ENCODE data around the gene THBD.
"Not testable (repeated sequence)": the region's sequence is repeated elsewhere in the genome, so short reads cannot be mapped to it uniquely, and the experiment has no call there.

Gene THBD

DNA sequence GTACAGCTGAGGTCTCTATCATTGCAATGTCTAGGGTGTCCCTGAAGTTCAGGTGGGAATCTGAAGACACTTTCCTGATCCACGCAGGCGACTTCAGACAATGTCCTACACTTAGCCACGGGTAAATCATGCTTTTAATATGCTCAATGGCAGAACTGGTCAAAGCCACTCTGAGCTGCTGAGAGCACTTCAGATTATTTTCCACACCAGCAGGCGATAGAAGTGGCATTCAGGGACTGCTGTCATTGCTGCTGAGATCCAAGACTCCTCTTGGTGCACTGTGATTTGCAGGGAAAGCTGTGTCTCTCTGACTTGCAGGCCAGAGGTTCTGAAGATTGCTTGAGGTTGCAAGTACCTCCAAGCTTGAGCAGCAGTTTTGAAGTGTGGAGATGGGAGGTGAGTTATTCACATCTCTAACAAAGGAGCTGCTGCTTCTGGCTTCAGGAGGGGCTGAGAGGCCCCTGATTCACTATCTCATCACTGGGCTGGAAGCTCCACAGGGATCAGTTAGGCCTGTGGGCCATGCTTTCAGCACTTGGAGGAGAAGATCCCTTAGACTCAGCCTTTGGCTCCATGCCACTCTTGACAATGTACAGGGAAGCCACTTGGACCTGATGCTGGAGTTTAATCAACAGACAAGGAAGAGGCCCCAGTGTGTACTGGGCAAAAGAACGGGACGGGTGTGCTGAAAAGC, 17.3 kb downstream of the THBD start:
- DNase-seq = no peak

DNA sequence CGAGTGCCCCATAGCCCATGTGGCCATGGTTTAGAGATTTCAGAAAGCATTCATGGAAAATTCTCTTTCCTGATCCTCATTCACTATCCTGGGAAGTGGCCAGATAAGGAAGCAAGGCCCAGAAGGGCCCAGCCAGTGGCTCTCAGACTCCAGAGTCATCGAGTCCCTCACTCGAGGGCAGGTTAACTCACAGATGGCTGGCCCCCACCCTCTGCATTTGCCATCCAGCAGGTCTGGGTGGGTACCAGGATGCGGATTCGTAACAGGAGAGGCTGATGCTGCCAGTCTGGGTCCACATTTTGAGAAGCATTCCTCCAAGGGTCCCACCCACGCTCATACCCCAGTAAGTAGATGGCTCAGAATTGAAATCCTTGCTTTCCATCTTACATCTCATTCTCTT, 18.1 kb downstream of the THBD start:
- no peak for DNase-seq

DNA sequence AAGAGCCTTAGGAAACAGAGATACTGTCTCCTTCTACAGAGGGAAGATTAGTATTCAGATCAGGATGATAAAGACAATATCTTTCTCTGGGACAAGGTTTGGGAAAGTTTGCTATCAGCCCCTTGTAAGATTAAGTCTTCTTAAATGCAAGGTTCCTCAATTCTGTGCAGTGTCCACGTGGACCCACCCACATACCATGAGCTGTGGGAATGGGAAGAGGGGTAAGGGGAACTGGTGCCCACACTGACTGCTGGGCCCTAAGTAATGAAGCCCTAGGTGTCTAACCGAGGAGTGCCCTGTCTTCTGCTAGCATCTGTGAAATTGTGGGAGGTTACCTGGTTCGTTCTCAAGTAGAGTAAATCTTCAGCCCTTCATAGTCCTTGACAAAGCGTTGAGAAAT, 20.1 kb downstream of the THBD start:
- no peak for DNase-seq

DNA sequence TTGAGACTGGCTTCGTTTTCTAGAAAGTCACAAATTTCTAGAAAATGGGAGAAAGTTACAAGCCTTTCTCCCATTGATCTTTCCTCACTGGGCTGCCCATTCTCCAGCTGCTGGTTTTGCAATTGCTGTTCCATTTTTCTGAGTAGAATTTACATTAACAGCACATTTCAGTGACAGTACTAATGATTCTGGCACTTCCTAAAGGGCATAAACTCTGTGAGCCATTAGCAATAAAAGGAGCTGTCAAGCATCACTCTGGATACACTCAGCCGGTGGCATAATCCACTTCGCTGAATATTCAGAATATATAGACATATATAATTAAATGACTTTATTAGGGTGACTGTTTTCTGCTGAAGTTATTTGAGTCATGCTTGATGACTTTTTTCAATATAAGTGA, 21.1 kb downstream of the THBD start:
- no peak for DNase-seq

DNA sequence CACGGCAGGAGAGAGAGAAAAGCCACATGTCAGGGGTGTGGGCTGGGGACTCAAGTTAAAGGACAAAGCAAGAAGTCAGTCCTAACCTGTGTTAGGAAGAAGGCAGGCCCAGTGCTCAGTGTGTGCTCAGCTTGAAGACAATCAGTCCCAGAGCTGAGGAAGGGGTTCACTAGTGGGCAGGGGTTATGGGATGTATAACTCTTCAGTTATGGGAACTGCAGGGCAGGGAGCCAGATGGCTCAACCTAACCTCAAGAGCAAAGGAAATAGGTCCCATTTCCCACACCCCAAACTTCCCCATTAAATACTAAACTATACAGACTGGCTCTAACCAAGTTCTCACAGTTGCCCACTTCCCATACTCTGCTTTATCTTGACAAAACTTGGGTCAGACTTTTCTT, 21.8 kb downstream of the THBD start:
- DNase-seq = no peak

DNA sequence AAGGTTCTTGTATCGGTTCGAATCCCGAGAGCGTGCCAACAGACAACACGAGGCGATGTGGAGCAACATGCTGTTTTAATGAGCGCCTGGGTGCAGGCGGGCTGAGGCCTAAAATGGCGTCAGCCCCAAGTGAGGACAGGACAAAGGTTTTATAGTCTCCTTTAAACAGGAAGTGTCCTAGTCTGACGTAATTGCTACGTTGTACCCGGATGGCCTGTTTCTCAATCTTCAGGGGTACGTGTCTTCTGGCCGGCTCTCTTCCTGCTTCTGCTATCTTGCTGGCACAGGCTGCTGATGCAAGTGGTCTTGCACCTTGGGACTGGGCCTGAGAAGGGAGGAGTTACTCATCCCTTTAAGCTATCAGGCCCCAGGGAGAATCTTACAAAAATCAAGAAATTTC, 24.0 kb downstream of the THBD start:
- not testable (repeated sequence) for DNase-seq

DNA sequence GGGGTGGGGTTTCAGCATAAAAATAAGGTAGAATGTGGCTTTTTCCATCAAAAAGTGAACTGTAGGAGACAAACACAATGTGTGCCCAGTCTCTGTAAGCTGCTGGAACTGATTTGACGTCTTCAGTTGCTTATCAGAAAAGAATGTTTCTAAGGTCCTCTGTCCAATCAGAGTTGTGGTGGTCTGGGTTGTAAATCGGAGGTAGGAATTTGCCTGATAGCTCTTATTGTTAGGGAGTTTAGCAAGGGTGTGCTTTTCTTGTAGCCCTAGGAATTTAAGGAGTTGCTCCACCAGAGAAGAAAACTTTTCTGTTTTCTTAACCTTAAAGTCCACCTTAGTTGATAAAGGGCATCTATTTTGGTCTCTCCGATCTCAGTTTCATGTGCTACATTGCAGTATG, 24.8 kb downstream of the THBD start:
- no peak for DNase-seq

DNA sequence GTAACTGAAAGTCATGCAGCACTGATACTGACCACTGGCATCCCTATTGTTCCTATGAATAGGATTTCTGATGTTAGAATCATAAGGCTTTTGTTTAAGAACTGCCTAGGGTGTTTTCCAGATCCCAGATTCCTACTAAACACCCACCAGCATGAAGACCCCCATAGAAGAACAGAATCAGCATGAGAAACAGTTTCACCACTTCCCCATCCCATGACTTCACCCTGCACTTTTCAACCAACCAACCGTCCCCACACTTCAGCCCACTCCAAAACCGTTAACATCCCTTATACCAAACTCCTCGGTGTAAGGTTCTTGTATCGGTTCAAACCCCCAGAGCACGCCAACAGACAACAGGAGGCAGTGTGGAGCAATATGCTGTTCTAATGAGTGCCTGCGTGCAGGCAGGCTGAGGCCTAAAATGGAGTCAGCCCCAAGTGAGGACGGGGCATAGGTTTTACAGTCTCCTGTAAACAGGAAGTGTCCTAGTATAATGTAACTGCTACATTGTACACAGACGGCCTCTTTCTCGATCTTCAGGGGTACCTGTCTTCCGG, 25.8 kb downstream of the THBD start:
- no peak for DNase-seq

DNA sequence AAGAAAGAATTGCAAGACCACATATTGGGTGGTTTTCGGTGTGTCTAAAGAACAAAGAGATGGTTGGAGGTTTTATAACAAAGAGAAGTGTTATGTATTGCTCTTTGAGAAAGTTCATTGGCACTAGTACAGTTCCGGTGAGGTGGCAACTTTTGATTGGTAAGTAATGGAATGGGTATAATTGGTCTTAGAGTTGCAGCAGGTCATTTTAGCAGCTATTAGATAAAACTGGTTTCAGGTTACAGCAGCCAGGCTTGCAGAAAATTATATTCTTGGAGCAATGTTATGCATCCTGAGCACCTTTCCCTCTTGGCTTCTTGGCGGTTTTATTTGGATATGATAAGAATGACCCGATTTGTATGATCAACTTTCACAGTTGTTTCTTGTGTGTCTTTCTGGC, 26.6 kb downstream of the THBD start:
- no peak for DNase-seq

DNA sequence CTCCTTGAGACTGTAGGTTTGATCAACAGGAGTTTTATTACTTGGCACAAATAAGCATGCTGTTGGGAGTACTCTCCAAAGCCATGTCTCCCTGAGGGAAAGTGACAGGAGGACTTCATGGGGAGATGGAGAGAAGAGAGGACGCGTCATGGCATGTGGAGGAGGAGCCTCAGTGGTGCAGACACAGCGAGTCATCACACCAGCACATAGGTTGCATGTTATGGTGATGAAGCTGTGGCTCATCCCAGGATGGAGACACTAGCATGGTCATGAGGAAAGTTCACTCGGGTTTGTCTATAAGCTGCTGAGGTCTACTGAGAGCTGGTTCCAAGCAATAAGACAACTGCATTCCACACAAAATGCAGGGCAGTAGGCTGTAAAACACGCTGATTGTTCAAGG, 27.5 kb downstream of the THBD start:
- no peak for DNase-seq

DNA sequence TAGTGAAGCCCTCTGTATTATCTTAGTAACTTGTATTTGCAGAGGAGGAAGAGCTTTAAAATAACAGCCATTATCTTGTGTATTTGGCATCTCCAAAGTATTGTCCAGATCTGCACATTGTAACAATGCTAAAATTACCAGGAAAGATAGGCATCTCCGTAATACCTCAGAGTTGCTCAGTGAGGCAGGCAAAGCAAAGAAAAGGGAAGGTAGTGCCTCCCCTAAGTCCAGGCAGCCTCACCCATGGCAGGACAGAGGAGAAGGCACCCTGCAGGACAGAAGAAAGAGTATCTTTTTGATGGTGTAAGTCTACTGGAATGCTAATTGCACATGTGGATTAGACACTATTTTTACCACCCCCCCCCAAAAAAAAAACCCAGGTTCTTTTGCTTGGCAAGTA, 27.9 kb downstream of the THBD start:
- no peak for DNase-seq

DNA sequence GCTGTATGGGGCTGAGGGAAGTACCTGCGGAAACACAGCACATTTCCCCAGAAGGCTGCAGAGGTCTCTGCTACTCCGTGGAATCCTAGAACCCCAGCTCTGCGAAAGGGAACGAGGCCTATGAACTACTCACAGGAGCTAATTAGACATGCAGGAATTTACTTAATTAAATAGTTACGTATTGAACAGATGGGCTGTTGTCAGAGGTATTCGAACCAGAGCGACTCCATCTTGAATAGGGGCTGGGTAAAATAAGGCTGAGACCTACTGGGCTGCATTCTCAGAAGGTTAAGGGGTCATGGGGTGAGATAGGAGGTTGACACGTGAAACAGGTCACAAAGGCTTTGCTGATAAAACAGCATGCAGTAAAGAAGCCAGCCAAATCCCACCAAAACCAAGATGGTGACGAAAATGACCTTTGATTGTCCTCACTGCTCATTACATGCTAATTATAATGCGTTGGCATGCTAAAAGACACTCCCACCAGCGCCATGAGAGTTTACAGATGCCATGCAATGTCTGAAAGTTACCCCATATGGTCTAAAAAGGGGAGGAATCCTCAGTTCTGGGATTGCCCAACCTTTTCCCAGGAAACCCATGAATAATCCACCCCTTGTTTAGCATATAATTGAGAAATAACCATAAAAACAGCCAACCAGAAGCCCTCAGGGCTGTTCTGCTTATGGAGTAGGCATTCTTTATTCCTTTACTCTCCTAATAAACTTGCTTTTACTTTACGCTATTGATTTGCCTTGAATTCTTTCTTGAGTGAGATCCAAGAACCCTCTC, 29.0 kb downstream of the THBD start:
- no peak for DNase-seq

DNA sequence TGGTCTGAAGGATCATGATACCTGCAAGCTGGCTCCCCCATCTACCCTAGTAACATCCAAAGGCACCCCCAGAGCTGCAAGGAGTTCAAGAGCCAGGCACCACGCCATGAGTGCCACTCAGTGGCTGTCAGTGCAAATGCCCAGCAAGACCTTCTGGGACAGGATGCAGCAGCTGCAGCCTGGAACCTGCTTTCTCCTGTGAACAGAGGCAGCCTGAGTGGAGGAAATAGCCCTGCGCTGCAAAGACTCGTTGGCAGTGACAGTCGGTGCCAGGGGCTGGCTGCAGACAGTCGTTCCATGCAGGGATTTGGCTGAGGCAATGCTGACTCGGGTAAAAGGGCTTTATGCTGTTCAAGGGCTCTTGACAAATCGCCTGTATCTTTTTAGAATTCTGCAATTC, 30.1 kb downstream of the THBD start:
- DNase-seq = no peak

DNA sequence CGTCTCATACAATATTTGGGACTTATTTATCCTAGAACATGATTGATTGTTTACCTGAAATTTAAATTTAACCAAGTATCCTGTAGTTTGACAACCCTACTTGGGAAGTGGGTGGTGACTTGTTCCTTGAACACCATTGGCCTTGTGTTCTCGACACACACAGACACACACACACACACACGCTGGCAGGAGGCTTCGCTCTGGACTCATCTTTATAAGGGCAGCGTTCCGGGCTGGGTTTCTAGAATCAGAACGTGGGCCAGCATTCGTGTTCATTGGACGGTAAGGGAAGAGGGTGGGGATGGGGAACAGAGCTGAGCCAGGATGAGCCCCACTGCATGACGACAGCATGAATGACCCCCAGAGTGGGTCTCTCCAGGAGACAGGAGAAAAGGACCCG, 30.5 kb downstream of the THBD start:
- DNase-seq = no peak

DNA sequence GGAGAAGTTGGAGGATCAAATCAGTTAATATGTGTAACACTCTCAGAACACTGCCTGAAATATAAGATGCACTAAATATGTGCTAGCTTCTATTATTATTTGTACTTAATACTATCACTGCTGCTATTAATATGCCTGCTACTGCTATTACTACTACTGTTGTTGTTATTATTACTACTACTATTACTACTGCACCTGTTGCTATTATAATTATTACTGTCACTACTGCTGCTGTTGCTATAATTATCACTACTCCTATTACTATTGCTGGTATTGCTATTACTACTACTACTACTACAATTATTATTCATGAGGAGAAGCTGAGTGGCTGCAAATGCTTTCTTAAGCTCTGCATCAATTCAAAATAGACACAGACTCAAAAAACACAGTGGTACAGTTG, 31.0 kb downstream of the THBD start:
- DNase-seq = no peak

DNA sequence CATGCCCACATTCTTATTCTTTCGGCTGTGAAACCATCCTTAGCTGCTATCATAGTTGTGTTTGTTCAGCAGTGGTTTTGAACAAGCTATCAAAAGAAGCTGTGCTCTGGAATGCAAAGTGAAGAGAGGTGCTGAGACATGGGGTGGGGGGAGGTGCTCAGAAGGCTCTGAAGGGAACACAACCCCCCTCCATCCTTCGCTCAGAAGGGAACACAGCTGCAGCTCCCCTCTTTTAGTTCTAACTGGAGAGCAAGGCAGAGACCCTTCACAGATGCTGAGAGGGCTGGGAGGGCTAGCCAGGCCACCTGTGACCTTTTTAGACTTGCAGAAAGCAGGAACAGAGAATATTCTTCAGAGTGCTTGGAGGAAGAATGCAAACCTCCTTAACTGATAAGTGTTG, 32.0 kb downstream of the THBD start:
- DNase-seq = no peak

DNA sequence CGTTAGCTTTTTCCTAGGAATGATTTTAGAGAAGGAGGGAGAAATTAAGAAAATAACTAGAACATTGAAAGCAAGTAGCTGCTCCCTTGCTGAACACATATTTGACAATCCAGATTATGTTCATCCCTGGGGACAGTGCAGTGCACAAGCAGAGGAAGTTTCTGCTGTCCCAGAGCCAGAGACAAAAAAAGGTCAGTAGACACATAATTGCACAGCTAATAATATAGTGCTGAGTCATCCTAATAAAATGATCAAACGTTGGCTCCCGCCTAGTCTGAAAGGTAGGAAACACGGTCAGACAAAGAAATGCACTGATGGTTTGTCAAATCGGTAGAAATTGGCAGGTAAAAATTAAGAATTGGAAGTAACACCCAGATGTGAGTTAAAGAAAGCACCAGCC, 36.0 kb downstream of the THBD start:
- DNase-seq = no peak

DNA sequence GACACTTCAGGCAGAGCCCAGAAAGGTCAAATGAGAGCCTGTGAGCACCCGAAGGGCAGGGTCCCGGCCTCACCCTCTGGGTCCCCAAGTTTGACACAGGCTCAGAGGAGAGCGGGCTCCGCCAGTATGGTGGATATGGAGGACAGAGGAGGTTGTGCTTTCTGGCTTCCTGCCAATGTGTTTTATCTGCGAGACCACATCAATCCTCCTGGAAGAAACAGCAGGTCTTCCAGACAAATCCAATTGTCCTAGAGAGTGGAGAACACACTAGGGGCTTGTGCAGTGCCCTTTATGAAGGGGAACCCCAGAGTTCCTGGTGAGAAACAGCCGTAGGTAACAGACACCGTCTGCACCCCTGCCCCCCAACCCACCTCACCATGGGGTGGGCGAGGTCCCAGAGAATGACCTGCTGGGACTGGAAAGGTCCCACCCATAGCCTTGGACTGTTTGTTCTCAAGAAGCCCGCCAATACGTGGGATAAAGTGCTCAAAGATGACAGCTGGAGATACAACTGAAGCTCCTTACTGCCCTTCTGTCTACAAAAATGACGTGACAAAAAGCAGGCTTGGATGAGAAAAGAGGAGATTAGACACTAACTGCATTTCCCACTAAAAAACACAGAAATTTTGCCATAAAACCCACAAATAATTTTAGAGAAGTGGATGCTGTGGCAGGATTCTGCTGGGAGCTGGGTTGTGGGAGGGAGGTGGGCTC, 38.3 kb downstream of the THBD start:
- no peak for DNase-seq

DNA sequence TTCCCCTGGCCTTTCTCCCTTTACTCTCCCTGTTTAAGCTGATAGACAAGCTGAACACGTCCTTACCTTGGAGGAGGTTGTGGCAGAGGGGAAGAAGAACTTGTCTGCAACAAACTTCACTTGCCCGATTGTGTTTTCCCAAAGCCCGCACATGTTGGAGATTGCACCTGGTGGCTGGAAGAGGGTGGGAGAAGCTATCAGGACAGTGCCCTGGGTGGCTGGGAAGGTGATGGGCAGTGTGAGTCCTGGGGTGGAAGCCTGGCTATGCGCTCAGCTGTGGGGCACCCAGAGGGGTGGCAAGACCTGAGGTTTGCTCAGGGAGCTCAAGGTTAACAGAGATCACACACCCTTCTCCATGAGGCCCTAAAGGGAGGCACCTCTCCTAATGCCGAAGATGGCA, 39.4 kb downstream of the THBD start:
- DNase-seq = no peak

DNA sequence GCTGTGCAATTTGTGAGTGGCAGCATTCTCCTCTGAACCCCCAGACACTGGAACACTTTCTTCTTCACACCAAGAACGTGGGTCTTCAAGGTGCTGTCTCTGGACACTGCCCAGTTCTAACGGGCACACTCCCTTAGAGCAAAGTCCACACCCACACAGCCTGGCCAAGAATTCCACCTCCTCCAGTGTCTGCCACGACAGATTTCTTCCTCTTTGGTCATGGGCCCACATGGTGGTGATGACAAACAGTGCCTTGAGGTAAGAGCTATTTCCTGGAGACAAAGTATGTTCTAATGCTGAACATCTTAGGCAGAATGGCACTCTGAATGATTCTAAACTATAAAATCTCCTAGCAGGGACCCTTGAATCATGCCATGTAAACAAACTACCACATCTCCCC, 39.8 kb downstream of the THBD start:
- no peak for DNase-seq

DNA sequence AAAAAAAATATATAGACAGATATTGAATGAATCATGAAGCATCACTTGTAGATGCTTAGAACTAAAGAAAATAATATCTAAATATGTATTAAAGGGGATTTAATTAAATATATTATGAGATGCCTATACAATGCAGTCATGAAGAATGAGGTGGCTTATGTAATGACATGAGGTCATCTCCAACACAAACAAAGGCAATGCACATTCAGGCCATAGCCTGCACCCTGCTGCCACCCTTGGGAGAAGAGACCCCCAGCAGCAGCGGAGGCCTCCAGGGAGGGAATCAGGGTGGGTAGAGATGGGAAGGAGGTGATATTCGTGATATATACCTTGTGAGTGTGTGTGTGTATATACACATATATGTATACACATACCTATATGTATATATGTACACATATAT, 40.8 kb downstream of the THBD start:
- DNase-seq = no peak

DNA sequence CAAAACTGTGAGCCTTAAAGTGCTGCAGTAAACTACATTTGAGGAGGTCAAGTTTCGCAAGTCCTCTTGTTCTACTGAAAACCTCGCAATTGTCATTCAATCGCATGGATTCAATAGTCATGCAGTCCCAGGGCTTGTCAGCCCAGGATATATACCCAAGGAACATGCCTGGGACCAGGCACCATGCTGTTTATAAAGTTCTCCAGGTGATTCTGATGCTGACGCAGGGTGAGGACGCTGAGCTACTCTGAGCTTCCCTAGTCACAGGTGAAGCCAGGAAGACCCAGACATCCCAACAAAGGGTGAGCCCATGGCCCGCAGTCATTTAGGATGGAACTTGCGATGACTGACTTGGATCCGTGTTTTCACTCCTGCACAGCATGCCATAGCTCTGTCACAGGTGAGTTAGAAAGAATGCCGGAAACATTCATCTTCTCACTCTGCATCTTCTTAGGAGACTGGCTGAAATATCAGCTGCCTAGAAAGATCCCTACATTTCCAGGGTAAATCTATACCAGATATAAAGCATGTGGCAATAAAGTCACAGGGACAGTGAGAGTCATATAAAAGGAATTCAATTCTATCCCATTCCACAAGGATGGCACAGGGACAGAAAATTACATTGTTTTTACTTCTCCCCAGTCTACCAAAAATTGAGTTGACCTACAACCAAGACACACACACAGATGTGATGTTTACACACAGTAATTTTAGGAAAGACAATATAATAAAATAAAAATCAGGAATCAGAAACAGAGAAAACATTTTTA, 41.4 kb downstream of the THBD start:
- DNase-seq = no peak

DNA sequence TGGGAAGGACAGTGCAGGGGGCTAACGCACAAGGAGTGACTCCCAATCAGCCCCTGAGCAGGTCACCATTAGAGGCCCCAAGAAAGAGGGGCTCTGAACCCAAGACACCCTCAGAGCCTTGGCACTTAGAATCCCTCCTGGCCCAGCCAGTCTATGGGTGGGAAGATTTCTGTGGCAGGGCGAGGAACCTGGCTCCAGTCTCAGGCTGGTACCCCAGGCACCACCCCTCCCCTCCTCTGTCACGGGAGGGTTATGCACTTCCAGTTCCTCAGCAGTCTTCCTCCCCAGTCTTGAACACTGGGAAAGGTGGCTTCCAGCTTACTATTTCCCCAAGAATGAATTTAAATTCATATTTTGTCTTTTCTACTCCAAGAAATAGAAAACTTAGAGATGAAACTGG, 42.0 kb downstream of the THBD start:
- DNase-seq = no peak
